Choroid plexus epithelial cell (primary cell): ENCODE measurements around the gene C1GALT1.
A peak's percentile ranks its signal among the peaks of the same experiment; 100 is the strongest.

Source experiments
- DNase-seq: peaks from one replicate; pipeline ENCODE4 v3.0.0-alpha.2; 2010; ENCODE audit warnings: low read depth
- H3K4me3 ChIP-seq: 2 replicates; pipeline ENCODE4 v1.5.1; 2011; ENCODE audit warnings: low read depth, mild to moderate bottlenecking, control low read depth, low read length, moderate library complexity
- CTCF ChIP-seq: conservative IDR thresholded peaks from 2 replicates; pipeline ENCODE4 v1.5.1; 2011; ENCODE audit warnings: low read depth, mild to moderate bottlenecking, control low read depth, inconsistent platforms, low read length, moderate library complexity

Gene C1GALT1

GRCh38 chr7:7272294-7272693, 90.0 kb downstream of the C1GALT1 start:
- no peak overlapping the region for H3K4me3 ChIP-seq
- TF ChIP-seq CTCF, result no peak
- peak; percentile 29 for DNase-seq

- DNase-seq, result peak; percentile 26
- no peak overlapping the region for H3K4me3 ChIP-seq
- TF ChIP-seq CTCF, result no peak
Observed at GRCh38 chr7:7274782-7275181, 92.4 kb downstream of the C1GALT1 start.

- no peak for TF ChIP-seq CTCF
- DNase-seq, result no peak
- H3K4me3 ChIP-seq, result no peak overlapping the region
Observed at GRCh38 chr7:7276161-7276560, 93.8 kb downstream of the C1GALT1 start.

- DNase-seq, result no peak
Observed at GRCh38 chr7:7290429-7291122, 108.2 kb downstream of the C1GALT1 start.

GRCh38 chr7:7292085-7292484, 109.7 kb downstream of the C1GALT1 start:
- TF ChIP-seq CTCF, result no peak
- no peak for DNase-seq
- no peak overlapping the region for H3K4me3 ChIP-seq

More at GRCh38 chr7:7290429-7291122, 108.2 kb downstream of the C1GALT1 start:
- TF ChIP-seq CTCF, result no peak
- no peak overlapping the region for H3K4me3 ChIP-seq

- TF ChIP-seq CTCF, result no peak
- H3K4me3 ChIP-seq, result no peak overlapping the region
- DNase-seq, result no peak
Observed at GRCh38 chr7:7292608-7293007, 110.3 kb downstream of the C1GALT1 start.

GRCh38 chr7:7293092-7293491, 110.7 kb downstream of the C1GALT1 start:
- TF ChIP-seq CTCF, result no peak
- DNase-seq, result no peak
- H3K4me3 ChIP-seq, result no peak overlapping the region
